Gastroesophageal sphincter (tissue), 4 donors: ENCODE measurements around the gene BICC1. TPM values are rescaled to one million over a fixed set of nuclear protein-coding genes. Genes with fewer than 3 reads are reported as not detected.
A peak's percentile ranks its signal among the peaks of the same experiment; 100 is the strongest.

ENCODE experiments used
- ATAC-seq: fragments of 150-250 bp; one replicate; pipeline ENCODE4 v1.9.1; 2016; ENCODE audit warnings: mild to moderate bottlenecking, moderate library complexity
- H3K27ac ChIP-seq, 4 donors: fragments of 200-600 bp; sonication (generic) in 3 of 4; 1 replicate in 3 of 4; 2 replicates in 1 of 4; pipeline ENCODE4 v1.5.1; 2016 to 2019
- H3K27me3 ChIP-seq: fragments of 200-600 bp; sonication (generic); one replicate; pipeline ENCODE4 v1.5.1; 2019
- H3K36me3 ChIP-seq, 2 donors: fragments of 200-600 bp; sonication (generic); one replicate each; pipeline ENCODE4 v1.5.1; 2019; ENCODE audit warnings: control low read depth in 1 of 2
- H3K4me1 ChIP-seq, 3 donors: fragments of 200-600 bp; sonication (generic); 1 replicate in 2 of 3; 2 replicates in 1 of 3; pipeline ENCODE4 v1.5.1; 2016 to 2019; ENCODE audit warnings: control low read depth in 2 of 3
- H3K4me3 ChIP-seq, 2 donors: fragments of 200-600 bp; sonication (generic); one replicate each; pipeline ENCODE4 v1.5.1; 2019; ENCODE audit warnings: mild to moderate bottlenecking in 1 of 2, moderate library complexity in 1 of 2
- H3K9me3 ChIP-seq, 3 donors: fragments of 200-600 bp; sonication (generic); one replicate each; pipeline ENCODE4 v1.5.1; 2017 to 2019; ENCODE audit warnings: control low read depth in 2 of 3
- EP300 ChIP-seq: sonication (generic); formaldehyde crosslinking; IDR thresholded peaks from one replicate; pipeline ENCODE4 v1.6.1; 2017; ENCODE audit warnings: antibody characterized with exemption, mild to moderate bottlenecking
- POLR2A ChIP-seq, 2 donors: fragments of 450-650 bp; IDR thresholded peaks; one replicate each; pipeline ENCODE4 v1.6.1; 2017; ENCODE audit warnings: antibody characterized with exemption in 2 of 2, mild to moderate bottlenecking in 2 of 2, moderate library complexity in 1 of 2
- POLR2AphosphoS5 ChIP-seq: sonication (generic); formaldehyde crosslinking; IDR thresholded peaks from one replicate; pipeline ENCODE4 v1.6.1; 2017; ENCODE audit warnings: antibody characterized with exemption
- WGBS, 2 donors: methylation state at CpG; one replicate each; pipeline ENCODE4 v1.1.5; 2018; ENCODE audit warnings: low coverage in 1 of 2; 5-methylcytosine and 5-hydroxymethylcytosine counted together
- total RNA-seq, 4 donors: library from RNA; depleted of rRNA; stranded (reverse); fragments of >200 nt; gene quantifications; one replicate each; pipeline ENCODE4 v1.1.0, GENCODE V29; 2016
- TF ChIP-seq, protein P1 (sequence below), 4 experiments: fragments of 200-600 bp in 2 of 4; fragments of 450-650 bp in 2 of 4; sonication (generic) in 1 of 4; IDR thresholded peaks; one replicate each; pipeline ENCODE4 v1.5.1; 2017 to 2019; ENCODE audit warnings: antibody characterized with exemption in 4 of 4, mild to moderate bottlenecking in 2 of 4, moderate library complexity in 2 of 4

The BICC1 gene
- total RNA-seq, 4 donors from 2014 or later = 18.6 to 27.8 (median 22.5) TPM

DNA sequence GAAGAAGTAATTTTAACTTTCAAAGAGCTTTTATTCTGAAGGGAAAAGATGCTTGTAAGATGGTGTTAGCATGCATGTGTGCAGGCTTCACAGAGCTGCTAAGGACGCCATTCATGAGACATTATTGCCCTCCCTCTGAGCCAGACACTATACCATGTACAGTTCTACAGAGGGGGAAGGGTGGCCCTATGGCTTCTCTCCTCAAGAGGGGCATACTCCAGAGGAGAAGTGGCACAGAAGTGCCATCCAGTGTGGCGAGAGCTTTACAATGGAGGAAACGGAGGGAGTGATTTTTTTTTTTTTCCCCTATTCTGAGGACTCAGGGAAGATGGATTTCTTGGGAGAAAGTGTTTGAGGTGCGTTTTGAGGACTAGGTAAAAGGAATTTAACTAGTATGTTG lies 119.5 kb downstream of the BICC1 start:
- Histone ChIP-seq H3K27ac (no peak overlapping the region), H3K27me3 (no peaks in the 10 kb centered on the region), H3K36me3 (no peaks in the 10 kb centered on the region), H3K4me1 (no peaks in the 10 kb centered on the region), H3K4me3 (no peak overlapping the region), H3K9me3 (no peaks in the 10 kb centered on the region)
- TF ChIP-seq POLR2AphosphoS5 = no peak
- no peak for TF ChIP-seq POLR2A (IDR thresholded peaks at IDR 0.05)
- TF ChIP-seq, protein P1, sequence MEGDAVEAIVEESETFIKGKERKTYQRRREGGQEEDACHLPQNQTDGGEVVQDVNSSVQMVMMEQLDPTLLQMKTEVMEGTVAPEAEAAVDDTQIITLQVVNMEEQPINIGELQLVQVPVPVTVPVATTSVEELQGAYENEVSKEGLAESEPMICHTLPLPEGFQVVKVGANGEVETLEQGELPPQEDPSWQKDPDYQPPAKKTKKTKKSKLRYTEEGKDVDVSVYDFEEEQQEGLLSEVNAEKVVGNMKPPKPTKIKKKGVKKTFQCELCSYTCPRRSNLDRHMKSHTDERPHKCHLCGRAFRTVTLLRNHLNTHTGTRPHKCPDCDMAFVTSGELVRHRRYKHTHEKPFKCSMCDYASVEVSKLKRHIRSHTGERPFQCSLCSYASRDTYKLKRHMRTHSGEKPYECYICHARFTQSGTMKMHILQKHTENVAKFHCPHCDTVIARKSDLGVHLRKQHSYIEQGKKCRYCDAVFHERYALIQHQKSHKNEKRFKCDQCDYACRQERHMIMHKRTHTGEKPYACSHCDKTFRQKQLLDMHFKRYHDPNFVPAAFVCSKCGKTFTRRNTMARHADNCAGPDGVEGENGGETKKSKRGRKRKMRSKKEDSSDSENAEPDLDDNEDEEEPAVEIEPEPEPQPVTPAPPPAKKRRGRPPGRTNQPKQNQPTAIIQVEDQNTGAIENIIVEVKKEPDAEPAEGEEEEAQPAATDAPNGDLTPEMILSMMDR (IDR thresholded peaks at IDR 0.05) = no peak
- no peak for TF ChIP-seq EP300
- ATAC-seq = no peak
- 85 to 92% methylated on average over 2 to 4 of the region's 4 CpGs for WGBS, 2 donors

DNA sequence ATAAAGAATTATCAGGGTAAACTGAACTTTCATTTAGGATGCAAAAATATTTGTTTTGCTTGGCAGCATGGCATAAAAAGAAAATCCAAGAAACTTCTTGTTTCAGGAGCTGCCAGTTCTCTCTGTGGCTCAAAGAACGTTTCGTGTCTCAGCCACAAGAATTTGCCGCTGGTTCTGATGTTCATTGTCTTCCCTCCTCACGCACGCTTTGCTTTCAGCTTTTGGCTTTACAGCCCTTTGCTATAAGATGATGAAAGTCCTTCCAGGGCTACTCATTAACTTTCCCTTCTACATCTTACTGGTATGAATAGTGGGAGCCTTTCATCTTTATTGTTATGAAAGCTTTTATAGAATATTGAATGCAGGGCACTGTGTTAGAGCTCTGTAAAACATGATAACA lies 124.7 kb downstream of the BICC1 start:
- H3K9me3 ChIP-seq = no peaks in the 10 kb centered on the region
- no peak overlapping the region for H3K4me3 ChIP-seq
- no peaks in the 10 kb centered on the region for H3K27me3 ChIP-seq
- 60 to 62% methylated on average over 3 to 5 of the region's 5 CpGs for WGBS, 2 donors
- no peaks in the 10 kb centered on the region for H3K36me3 ChIP-seq
- H3K27ac ChIP-seq = no peak overlapping the region
- H3K4me1 ChIP-seq = peaks cover 0 to 31% (median 4%) of the 10 kb centered on the region in 3 donors
- no peak for ATAC-seq
- no peak for TF ChIP-seq POLR2A (IDR thresholded peaks at IDR 0.05)
- TF ChIP-seq, protein P1 (IDR thresholded peaks at IDR 0.05) = no peak
- TF ChIP-seq POLR2AphosphoS5 = no peak
- TF ChIP-seq EP300 = no peak

DNA sequence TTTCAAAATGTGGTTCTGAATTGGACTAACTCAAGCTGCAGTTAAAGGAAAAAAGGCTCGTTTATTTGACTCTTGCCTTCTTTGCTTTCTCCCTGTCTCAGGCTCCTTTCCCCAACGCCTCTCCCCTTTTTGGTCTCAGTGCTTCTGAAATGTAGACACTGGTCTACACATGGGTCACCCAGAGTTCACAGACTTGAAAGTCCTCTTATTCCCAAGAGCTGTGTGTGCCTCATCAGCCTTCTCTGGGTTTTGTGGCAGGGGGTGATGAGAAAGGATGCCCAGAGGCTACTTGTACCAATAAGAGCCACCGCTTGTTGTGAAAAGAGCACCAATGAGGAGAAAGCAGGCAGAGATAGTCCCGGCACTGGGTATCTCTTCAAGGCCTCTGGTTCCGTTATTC lies 125.7 kb downstream of the BICC1 start:
- 52 to 66% methylated on average over 3 to 5 of the region's 5 CpGs for WGBS, 2 donors
- TF ChIP-seq POLR2A (IDR thresholded peaks at IDR 0.05) = no peak
- no peak for TF ChIP-seq POLR2AphosphoS5
- TF ChIP-seq, protein P1 (IDR thresholded peaks at IDR 0.05) = no peak
- TF ChIP-seq EP300 = no peak

DNA sequence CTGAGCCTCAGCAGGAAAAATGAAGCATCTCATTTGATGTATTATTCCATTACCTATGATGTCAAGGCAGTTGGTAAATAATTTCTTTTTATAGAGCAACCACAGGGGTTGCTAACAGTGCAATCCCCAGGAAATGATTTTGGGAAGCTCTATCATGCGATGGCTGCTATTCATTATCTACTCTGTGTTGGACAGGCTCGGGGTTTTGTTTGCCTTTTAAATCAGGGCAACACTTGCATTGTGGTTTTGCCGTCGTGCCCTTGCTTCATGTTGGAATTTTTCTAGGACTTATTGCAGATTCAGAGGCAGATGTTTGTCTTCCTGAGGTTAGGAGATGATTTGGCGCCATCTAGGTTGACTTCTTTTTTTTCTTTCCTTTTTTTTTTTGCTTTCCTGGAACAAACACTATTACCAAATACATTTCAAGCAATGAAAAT lies 128.4 kb downstream of the BICC1 start:
- Histone ChIP-seq H3K27me3 (no peaks in the 10 kb centered on the region), H3K4me3 (no peak overlapping the region), H3K4me1 (peaks cover 4 to 57% (median 9%) of the 10 kb centered on the region in 3 donors), H3K9me3 (no peaks in the 10 kb centered on the region), H3K36me3 (no peaks in the 10 kb centered on the region), H3K27ac (peak overlapping the region in 2 of 4 donors; percentile 66 to 69)
- 31 to 45% methylated on average over 4 to 5 of the region's 5 CpGs for WGBS, 2 donors
- ATAC-seq = no peak
- TF ChIP-seq POLR2A (IDR thresholded peaks at IDR 0.05) (no peak), POLR2AphosphoS5 (no peak)
- TF ChIP-seq, protein P1 (IDR thresholded peaks at IDR 0.05) = peak in 2 of 4 experiments; percentile 3 to 37

More for the DNA sequence above, 125.7 kb downstream of the BICC1 start:
- Histone ChIP-seq H3K4me3 (no peak overlapping the region), H3K4me1 (peaks cover 1 to 41% (median 4%) of the 10 kb centered on the region in 3 donors), H3K27me3 (no peaks in the 10 kb centered on the region), H3K9me3 (no peaks in the 10 kb centered on the region), H3K27ac (peak overlapping the region in 2 of 4 donors; percentile 16 to 20), H3K36me3 (no peaks in the 10 kb centered on the region)
- ATAC-seq = peak; percentile 28

DNA sequence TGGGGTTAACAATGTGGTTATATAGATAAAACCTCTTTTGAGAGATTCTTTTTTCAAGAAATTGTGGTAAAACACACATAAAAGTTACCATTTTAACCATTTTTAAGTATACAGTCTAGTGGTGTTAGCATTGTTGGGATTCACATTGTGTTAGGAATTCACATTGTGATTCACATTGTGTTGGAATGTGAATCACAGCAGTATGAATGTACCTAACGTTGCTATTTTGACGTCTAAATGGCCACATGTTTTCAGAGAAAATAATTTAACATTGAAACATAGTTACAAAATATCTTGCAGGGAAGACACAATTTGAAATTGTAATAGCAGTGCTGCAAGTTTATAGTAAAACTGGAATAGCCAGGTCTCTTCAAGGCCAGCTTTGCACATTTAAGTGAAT lies 129.0 kb downstream of the BICC1 start:
- no peaks in the 10 kb centered on the region for H3K9me3 ChIP-seq
- 11 to 35% methylated on average over 2 of the region's 2 CpGs for WGBS, 2 donors
- H3K36me3 ChIP-seq = no peaks in the 10 kb centered on the region
- H3K27ac ChIP-seq = peak overlapping the region; percentile 45 to 69 (median 60)
- peaks cover 4 to 63% (median 10%) of the 10 kb centered on the region in 3 donors for H3K4me1 ChIP-seq
- no peak overlapping the region for H3K4me3 ChIP-seq
- no peak for TF ChIP-seq EP300
- no peak for TF ChIP-seq POLR2A (IDR thresholded peaks at IDR 0.05)
- TF ChIP-seq POLR2AphosphoS5 = no peak
- TF ChIP-seq, protein P1 (IDR thresholded peaks at IDR 0.05) = no peak
- no peaks in the 10 kb centered on the region for H3K27me3 ChIP-seq
- peak; percentile 27 for ATAC-seq
